Neural cell (in vitro differentiated cells): ENCODE results near the gene TPST1. TPM values are rescaled to one million over a fixed set of nuclear protein-coding genes. Genes with fewer than 3 reads are reported as not detected.

Experiments
- H2AFZ ChIP-seq: fragments of 200-600, 300-800 bp; sonication (generic), shearing (Covaris generic); 2 replicates; pipeline ENCODE4 v1.6.0; 2014; ENCODE audit warnings: low read depth, mild to moderate bottlenecking, antibody characterized with exemption, low read length, moderate library complexity
- H3F3A ChIP-seq: fragments of 200-600 bp; shearing (Covaris generic); 2 replicates; pipeline ENCODE4 v1.6.1; 2016; ENCODE audit warnings: mild to moderate bottlenecking, moderate library complexity, mixed read lengths, antibody characterized with exemption, low read length; ENCODE audit not compliant: insufficient read depth, poor library complexity, severe bottlenecking
- H3K27ac ChIP-seq: fragments of 200-600, 300-800 bp; sonication (generic), shearing (Covaris generic); 2 replicates; pipeline ENCODE4 v1.5.1; 2014; ENCODE audit warnings: mild to moderate bottlenecking, low read length, moderate library complexity
- H3K27me3 ChIP-seq: fragments of 300-800, 200-600 bp; sonication (generic), shearing (Covaris generic); 2 replicates; pipeline ENCODE4 v1.6.0; 2014; ENCODE audit warnings: mild to moderate bottlenecking, low read depth, low read length, moderate library complexity; ENCODE audit not compliant: insufficient read depth
- H3K36me3 ChIP-seq: fragments of 300-800, 200-600 bp; sonication (generic), shearing (Covaris generic); 2 replicates; pipeline ENCODE4 v1.5.1; 2014; ENCODE audit warnings: mild to moderate bottlenecking, antibody characterized with exemption, low read length, moderate library complexity; ENCODE audit not compliant: insufficient read depth
- H3K4me2 ChIP-seq: fragments of 300-800, 200-600 bp; sonication (generic), shearing (Covaris generic); 2 replicates; pipeline ENCODE4 v1.6.0; 2014; ENCODE audit warnings: mild to moderate bottlenecking, low read length
- H3K4me3 ChIP-seq: fragments of 300-800, 200-600 bp; sonication (generic), shearing (Covaris generic); 2 replicates; pipeline ENCODE4 v1.5.1; 2014; ENCODE audit warnings: mild to moderate bottlenecking, low read length, moderate library complexity
- H3K79me2 ChIP-seq: fragments of 200-600 bp; shearing (Covaris generic); replicated peaks from 2 replicates; pipeline ENCODE4 v1.6.0; 2014; ENCODE audit warnings: mild to moderate bottlenecking, low read length, moderate library complexity; ENCODE audit not compliant: insufficient read depth
- H3K9ac ChIP-seq: fragments of 300-800, 200-600 bp; sonication (generic), shearing (Covaris generic); 2 replicates; pipeline ENCODE4 v1.6.1; 2016; ENCODE audit warnings: mild to moderate bottlenecking, low read length, mixed read lengths
- H3K9me2 ChIP-seq: fragments of 200-600 bp; shearing (Covaris generic); 2 replicates; pipeline ENCODE4 v1.6.1; 2016; ENCODE audit warnings: mild to moderate bottlenecking, low read length, mixed read lengths; ENCODE audit not compliant: insufficient read depth
- H3K9me3 ChIP-seq: fragments of 200-600, 300-800 bp; sonication (generic), shearing (Covaris generic); 2 replicates; pipeline ENCODE4 v1.6.1; 2016; ENCODE audit warnings: mild to moderate bottlenecking, mixed run types, low read length, moderate library complexity, mixed read lengths
- H4K20me1 ChIP-seq: fragments of 200-600 bp; shearing (Covaris generic); 2 replicates; pipeline ENCODE4 v1.6.1; 2016; ENCODE audit warnings: mild to moderate bottlenecking, mixed run types; ENCODE audit not compliant: insufficient read depth
- EP300 ChIP-seq: fragments of 450-650 bp; conservative IDR thresholded peaks from 2 replicates; pipeline ENCODE4 v1.6.1; 2014; ENCODE audit warnings: antibody characterized with exemption, mild to moderate bottlenecking, moderate library complexity; ENCODE audit not compliant: poor library complexity, severe bottlenecking
- EZH2 ChIP-seq: fragments of 200-600, 300-800 bp; shearing (Covaris generic), sonication (generic); IDR thresholded peaks from 2 replicates; pipeline ENCODE4 v1.6.1; 2014; ENCODE audit warnings: antibody characterized with exemption, low read length, borderline replicate concordance, mild to moderate bottlenecking; ENCODE audit not compliant: insufficient read depth, poor library complexity, severe bottlenecking
- MXI1 ChIP-seq: fragments of 450-650 bp; conservative IDR thresholded peaks from 2 replicates; pipeline ENCODE4 v1.6.1; 2014; ENCODE audit warnings: antibody characterized with exemption, mild to moderate bottlenecking; ENCODE audit not compliant: poor library complexity, severe bottlenecking
- POLR2AphosphoS5 ChIP-seq: IDR thresholded peaks from 2 replicates; pipeline ENCODE4 v1.6.1; 2012
- RAD21 ChIP-seq: fragments of 450-650 bp; conservative IDR thresholded peaks from 2 replicates; pipeline ENCODE4 v1.6.1; 2014; ENCODE audit warnings: antibody characterized with exemption, mild to moderate bottlenecking, moderate library complexity
- SMC3 ChIP-seq: fragments of 450-650 bp; conservative IDR thresholded peaks from 2 replicates; pipeline ENCODE4 v1.6.1; 2014; ENCODE audit warnings: antibody characterized with exemption, mild to moderate bottlenecking, moderate library complexity; ENCODE audit not compliant: poor library complexity
- TAF1 ChIP-seq: IDR thresholded peaks from 2 replicates; pipeline ENCODE4 v1.6.1; 2012; ENCODE audit warnings: low read depth
- polyA plus RNA-seq: library from polyadenylated mRNA; depleted of rRNA; stranded (reverse); fragments of >200 nt; gene quantifications from 2 replicates; pipeline ENCODE4 v1.2.3, GENCODE V29; 2014
- TF ChIP-seq, protein P1 (sequence below): IDR thresholded peaks from 2 replicates; pipeline ENCODE4 v1.6.1; 2012; ENCODE audit warnings: borderline replicate concordance
- TF ChIP-seq, protein P2 (sequence below): fragments of 450-650 bp; IDR thresholded peaks from 2 replicates; pipeline ENCODE4 v1.5.1; 2014; ENCODE audit warnings: antibody characterized with exemption, mild to moderate bottlenecking, moderate library complexity; ENCODE audit not compliant: poor library complexity, severe bottlenecking

TPST1 gene
- polyA plus RNA-seq, 1 donor from 2014 or later = 58.5 TPM

- Histone ChIP-seq H3K36me3 (no peaks in the 10 kb centered on the region), H3K9ac (no peak overlapping the region), H3F3A (no peaks in the 10 kb centered on the region), H3K4me3 (no peak overlapping the region), H2AFZ (no peak overlapping the region), H3K9me3 (no peaks in the 10 kb centered on the region), H3K4me2 (no peak overlapping the region), H4K20me1 (no peaks in the 10 kb centered on the region), H3K79me2 (no peaks in the 10 kb centered on the region), H3K27me3 (no peaks in the 10 kb centered on the region), H3K9me2 (no peaks in the 10 kb centered on the region), H3K27ac (no peak overlapping the region)
- no peak for TF ChIP-seq EZH2
- no peak for TF ChIP-seq POLR2AphosphoS5
- TF ChIP-seq, protein P1, sequence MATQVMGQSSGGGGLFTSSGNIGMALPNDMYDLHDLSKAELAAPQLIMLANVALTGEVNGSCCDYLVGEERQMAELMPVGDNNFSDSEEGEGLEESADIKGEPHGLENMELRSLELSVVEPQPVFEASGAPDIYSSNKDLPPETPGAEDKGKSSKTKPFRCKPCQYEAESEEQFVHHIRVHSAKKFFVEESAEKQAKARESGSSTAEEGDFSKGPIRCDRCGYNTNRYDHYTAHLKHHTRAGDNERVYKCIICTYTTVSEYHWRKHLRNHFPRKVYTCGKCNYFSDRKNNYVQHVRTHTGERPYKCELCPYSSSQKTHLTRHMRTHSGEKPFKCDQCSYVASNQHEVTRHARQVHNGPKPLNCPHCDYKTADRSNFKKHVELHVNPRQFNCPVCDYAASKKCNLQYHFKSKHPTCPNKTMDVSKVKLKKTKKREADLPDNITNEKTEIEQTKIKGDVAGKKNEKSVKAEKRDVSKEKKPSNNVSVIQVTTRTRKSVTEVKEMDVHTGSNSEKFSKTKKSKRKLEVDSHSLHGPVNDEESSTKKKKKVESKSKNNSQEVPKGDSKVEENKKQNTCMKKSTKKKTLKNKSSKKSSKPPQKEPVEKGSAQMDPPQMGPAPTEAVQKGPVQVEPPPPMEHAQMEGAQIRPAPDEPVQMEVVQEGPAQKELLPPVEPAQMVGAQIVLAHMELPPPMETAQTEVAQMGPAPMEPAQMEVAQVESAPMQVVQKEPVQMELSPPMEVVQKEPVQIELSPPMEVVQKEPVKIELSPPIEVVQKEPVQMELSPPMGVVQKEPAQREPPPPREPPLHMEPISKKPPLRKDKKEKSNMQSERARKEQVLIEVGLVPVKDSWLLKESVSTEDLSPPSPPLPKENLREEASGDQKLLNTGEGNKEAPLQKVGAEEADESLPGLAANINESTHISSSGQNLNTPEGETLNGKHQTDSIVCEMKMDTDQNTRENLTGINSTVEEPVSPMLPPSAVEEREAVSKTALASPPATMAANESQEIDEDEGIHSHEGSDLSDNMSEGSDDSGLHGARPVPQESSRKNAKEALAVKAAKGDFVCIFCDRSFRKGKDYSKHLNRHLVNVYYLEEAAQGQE = no peak
- no peak for TF ChIP-seq EP300
- no peak for TF ChIP-seq TAF1
- TF ChIP-seq, protein P2, sequence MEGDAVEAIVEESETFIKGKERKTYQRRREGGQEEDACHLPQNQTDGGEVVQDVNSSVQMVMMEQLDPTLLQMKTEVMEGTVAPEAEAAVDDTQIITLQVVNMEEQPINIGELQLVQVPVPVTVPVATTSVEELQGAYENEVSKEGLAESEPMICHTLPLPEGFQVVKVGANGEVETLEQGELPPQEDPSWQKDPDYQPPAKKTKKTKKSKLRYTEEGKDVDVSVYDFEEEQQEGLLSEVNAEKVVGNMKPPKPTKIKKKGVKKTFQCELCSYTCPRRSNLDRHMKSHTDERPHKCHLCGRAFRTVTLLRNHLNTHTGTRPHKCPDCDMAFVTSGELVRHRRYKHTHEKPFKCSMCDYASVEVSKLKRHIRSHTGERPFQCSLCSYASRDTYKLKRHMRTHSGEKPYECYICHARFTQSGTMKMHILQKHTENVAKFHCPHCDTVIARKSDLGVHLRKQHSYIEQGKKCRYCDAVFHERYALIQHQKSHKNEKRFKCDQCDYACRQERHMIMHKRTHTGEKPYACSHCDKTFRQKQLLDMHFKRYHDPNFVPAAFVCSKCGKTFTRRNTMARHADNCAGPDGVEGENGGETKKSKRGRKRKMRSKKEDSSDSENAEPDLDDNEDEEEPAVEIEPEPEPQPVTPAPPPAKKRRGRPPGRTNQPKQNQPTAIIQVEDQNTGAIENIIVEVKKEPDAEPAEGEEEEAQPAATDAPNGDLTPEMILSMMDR = no peak
- TF ChIP-seq SMC3 = no peak
- TF ChIP-seq MXI1 = no peak
- TF ChIP-seq RAD21 = no peak
Observed at GRCh38 chr7:66181329-66181728, 23.8 kb upstream of the TPST1 start.

GRCh38 chr7:66181845-66182244, 23.3 kb upstream of the TPST1 start:
- no peak overlapping the region for H3K27ac ChIP-seq
- H3K9ac ChIP-seq = no peak overlapping the region
- H3K4me2 ChIP-seq = no peak overlapping the region
- no peaks in the 10 kb centered on the region for H3K27me3 ChIP-seq
- no peaks in the 10 kb centered on the region for H3F3A ChIP-seq
- TF ChIP-seq RAD21 (no peak), TAF1 (no peak), POLR2AphosphoS5 (no peak), EP300 (no peak), SMC3 (no peak), MXI1 (no peak), EZH2 (no peak)
- TF ChIP-seq, protein P1 = no peak
- TF ChIP-seq, protein P2 = no peak
- H3K9me2 ChIP-seq = no peaks in the 10 kb centered on the region
- H3K9me3 ChIP-seq = no peaks in the 10 kb centered on the region
- H4K20me1 ChIP-seq = no peaks in the 10 kb centered on the region
- H3K4me3 ChIP-seq = no peak overlapping the region
- H3K36me3 ChIP-seq = no peaks in the 10 kb centered on the region
- H2AFZ ChIP-seq = no peak overlapping the region
- H3K79me2 ChIP-seq = no peaks in the 10 kb centered on the region
